ENCODE data around the gene RNF43.

Gene RNF43

GRCh38 chr17:58417300-58418092, at the start of gene RNF43:
Gene RNF43, minus strand, starts transcription at chr17:58417534. Its CDS starts 1,957 bp downstream, at chr17:58415577.
- Histone ChIP-seq H3K4me1 (ENCODE audit: insufficient read depth, low read length) (peaks cover 9% of the 10 kb centered on the region; the same call in 1 of the 2 replicates), H3K4me3 (ENCODE audit: low read length) (peak within 1 kb of the TSS; percentile 77), H3K36me3 (ENCODE audit: insufficient read depth, low read depth, low read length) (no peaks in the 10 kb centered on the region), H3K9me3 (ENCODE audit: insufficient read depth, low read depth, low read length) (no peaks in the 10 kb centered on the region), H3K27ac (ENCODE audit: low read length) (peak within 1 kb of the TSS; percentile 13), H3K27me3 (ENCODE audit: insufficient read depth, low read length) (no peaks in the 10 kb centered on the region), H3K9ac (ENCODE audit: low read depth, low read length) (peak within 1 kb of the TSS; percentile 74)

GRCh38 chr17:58455491-58455890, 38.2 kb upstream of the RNF43 start:
- H3K9ac ChIP-seq (ENCODE audit: low read depth, low read length): no peak overlapping the region
- H3K27me3 ChIP-seq (ENCODE audit: insufficient read depth, low read length): no peaks in the 10 kb centered on the region
- H3K4me1 ChIP-seq (ENCODE audit: insufficient read depth, low read length): no peaks in the 10 kb centered on the region
- H3K4me3 ChIP-seq (ENCODE audit: low read length): no peak overlapping the region
- no peaks in the 10 kb centered on the region for H3K36me3 ChIP-seq (ENCODE audit: insufficient read depth, low read depth, low read length)
- no peak overlapping the region for H3K27ac ChIP-seq (ENCODE audit: low read length)
- H3K9me3 ChIP-seq (ENCODE audit: insufficient read depth, low read depth, low read length): no peaks in the 10 kb centered on the region

GRCh38 chr17:58452738-58453137, 35.4 kb upstream of the RNF43 start:
- Histone ChIP-seq H3K4me3 (ENCODE audit: low read length) (no peak overlapping the region), H3K27me3 (ENCODE audit: insufficient read depth, low read length) (no peaks in the 10 kb centered on the region), H3K27ac (ENCODE audit: low read length) (no peak overlapping the region), H3K9ac (ENCODE audit: low read depth, low read length) (no peak overlapping the region), H3K36me3 (ENCODE audit: insufficient read depth, low read depth, low read length) (no peaks in the 10 kb centered on the region), H3K4me1 (ENCODE audit: insufficient read depth, low read length) (no peaks in the 10 kb centered on the region), H3K9me3 (ENCODE audit: insufficient read depth, low read depth, low read length) (no peaks in the 10 kb centered on the region)

GRCh38 chr17:58447039-58447975, 30.0 kb upstream of the RNF43 start:
- no peak overlapping the region for H3K4me3 ChIP-seq (ENCODE audit: low read length)

GRCh38 chr17:58446086-58446485, 28.8 kb upstream of the RNF43 start:
- Histone ChIP-seq H3K4me3 (ENCODE audit: low read length) (no peak overlapping the region), H3K4me1 (ENCODE audit: insufficient read depth, low read length) (peaks cover 9% of the 10 kb centered on the region; the same call in 1 of the 2 replicates), H3K27me3 (ENCODE audit: insufficient read depth, low read length) (no peaks in the 10 kb centered on the region), H3K36me3 (ENCODE audit: insufficient read depth, low read depth, low read length) (no peaks in the 10 kb centered on the region), H3K9me3 (ENCODE audit: insufficient read depth, low read depth, low read length) (no peaks in the 10 kb centered on the region), H3K27ac (ENCODE audit: low read length) (no peak overlapping the region), H3K9ac (ENCODE audit: low read depth, low read length) (peak overlapping the region; percentile 37; the same call in 1 of the 2 replicates)

More at GRCh38 chr17:58447039-58447975, 30.0 kb upstream of the RNF43 start:
- peaks cover 9% of the 10 kb centered on the region; the same call in 1 of the 2 replicates for H3K4me1 ChIP-seq (ENCODE audit: insufficient read depth, low read length)
- no peaks in the 10 kb centered on the region for H3K27me3 ChIP-seq (ENCODE audit: insufficient read depth, low read length)
- H3K9me3 ChIP-seq (ENCODE audit: insufficient read depth, low read depth, low read length): no peaks in the 10 kb centered on the region
- H3K36me3 ChIP-seq (ENCODE audit: insufficient read depth, low read depth, low read length): no peaks in the 10 kb centered on the region
- no peak overlapping the region for H3K27ac ChIP-seq (ENCODE audit: low read length)
- H3K9ac ChIP-seq (ENCODE audit: low read depth, low read length): no peak overlapping the region

- no peak overlapping the region for H3K27ac ChIP-seq (ENCODE audit: low read length)
- H3K27me3 ChIP-seq (ENCODE audit: insufficient read depth, low read length): no peaks in the 10 kb centered on the region
- H3K4me3 ChIP-seq (ENCODE audit: low read length): no peak overlapping the region
- H3K4me1 ChIP-seq (ENCODE audit: insufficient read depth, low read length): no peaks in the 10 kb centered on the region
- H3K9ac ChIP-seq (ENCODE audit: low read depth, low read length): no peak overlapping the region
- no peaks in the 10 kb centered on the region for H3K36me3 ChIP-seq (ENCODE audit: insufficient read depth, low read depth, low read length)
- H3K9me3 ChIP-seq (ENCODE audit: insufficient read depth, low read depth, low read length): no peaks in the 10 kb centered on the region
Measured at GRCh38 chr17:58436805-58437239, 19.5 kb upstream of the RNF43 start.

GRCh38 chr17:58436245-58436644, 18.9 kb upstream of the RNF43 start:
- Histone ChIP-seq H3K9me3 (ENCODE audit: insufficient read depth, low read depth, low read length) (no peaks in the 10 kb centered on the region), H3K27ac (ENCODE audit: low read length) (no peak overlapping the region), H3K9ac (ENCODE audit: low read depth, low read length) (no peak overlapping the region), H3K36me3 (ENCODE audit: insufficient read depth, low read depth, low read length) (no peaks in the 10 kb centered on the region), H3K27me3 (ENCODE audit: insufficient read depth, low read length) (no peaks in the 10 kb centered on the region), H3K4me1 (ENCODE audit: insufficient read depth, low read length) (no peaks in the 10 kb centered on the region), H3K4me3 (ENCODE audit: low read length) (no peak overlapping the region)

- Histone ChIP-seq H3K4me3 (ENCODE audit: low read length) (no peak overlapping the region), H3K4me1 (ENCODE audit: insufficient read depth, low read length) (no peaks in the 10 kb centered on the region), H3K27ac (ENCODE audit: low read length) (no peak overlapping the region), H3K27me3 (ENCODE audit: insufficient read depth, low read length) (no peaks in the 10 kb centered on the region), H3K9me3 (ENCODE audit: insufficient read depth, low read depth, low read length) (no peaks in the 10 kb centered on the region), H3K36me3 (ENCODE audit: insufficient read depth, low read depth, low read length) (no peaks in the 10 kb centered on the region), H3K9ac (ENCODE audit: low read depth, low read length) (no peak overlapping the region)
Measured at GRCh38 chr17:58432806-58433573, 15.7 kb upstream of the RNF43 start.

- Histone ChIP-seq H3K27me3 (ENCODE audit: insufficient read depth, low read length) (no peaks in the 10 kb centered on the region), H3K36me3 (ENCODE audit: insufficient read depth, low read depth, low read length) (no peaks in the 10 kb centered on the region), H3K27ac (ENCODE audit: low read length) (no peak overlapping the region), H3K9me3 (ENCODE audit: insufficient read depth, low read depth, low read length) (no peaks in the 10 kb centered on the region), H3K4me3 (ENCODE audit: low read length) (no peak overlapping the region), H3K9ac (ENCODE audit: low read depth, low read length) (no peak overlapping the region), H3K4me1 (ENCODE audit: insufficient read depth, low read length) (no peaks in the 10 kb centered on the region)
Measured at GRCh38 chr17:58427807-58428206, 10.5 kb upstream of the RNF43 start.

GRCh38 chr17:58421711-58422110, 4.4 kb upstream of the RNF43 start:
- H3K4me1 ChIP-seq (ENCODE audit: insufficient read depth, low read length): peaks cover 8% of the 10 kb centered on the region; the same call in 1 of the 2 replicates
- H3K27ac ChIP-seq (ENCODE audit: low read length): no peak overlapping the region
- H3K9ac ChIP-seq (ENCODE audit: low read depth, low read length): no peak overlapping the region
- H3K4me3 ChIP-seq (ENCODE audit: low read length): no peak overlapping the region
- no peaks in the 10 kb centered on the region for H3K36me3 ChIP-seq (ENCODE audit: insufficient read depth, low read depth, low read length)
- H3K9me3 ChIP-seq (ENCODE audit: insufficient read depth, low read depth, low read length): no peaks in the 10 kb centered on the region
- H3K27me3 ChIP-seq (ENCODE audit: insufficient read depth, low read length): no peaks in the 10 kb centered on the region

GRCh38 chr17:58420827-58421226, 3.5 kb upstream of the RNF43 start:
- no peaks in the 10 kb centered on the region for H3K36me3 ChIP-seq (ENCODE audit: insufficient read depth, low read depth, low read length)
- H3K27ac ChIP-seq (ENCODE audit: low read length): no peak overlapping the region
- no peak overlapping the region for H3K9ac ChIP-seq (ENCODE audit: low read depth, low read length)
- H3K4me3 ChIP-seq (ENCODE audit: low read length): no peak overlapping the region
- peaks cover 9% of the 10 kb centered on the region; the same call in 1 of the 2 replicates for H3K4me1 ChIP-seq (ENCODE audit: insufficient read depth, low read length)
- H3K27me3 ChIP-seq (ENCODE audit: insufficient read depth, low read length): no peaks in the 10 kb centered on the region
- no peaks in the 10 kb centered on the region for H3K9me3 ChIP-seq (ENCODE audit: insufficient read depth, low read depth, low read length)

All from iPS-20b (cell line).